GM23338 (cell line): ENCODE measurements around the gene HS3ST6. TPM values are rescaled to one million over a fixed set of nuclear protein-coding genes. Genes with fewer than 3 reads are reported as not detected.

Source experiments
- ATAC-seq: fragments of 200-7000 bp; cut with Tn5 transposase; 3 replicates; pipeline ENCODE4 v1.9.1; 2020
- DNase-seq: peaks from one replicate; pipeline ENCODE4 v3.0.0-alpha.2; 2015; ENCODE audit warnings: low spot score
- H2AFZ ChIP-seq: fragments of 200-600 bp; sonication (generic); 2 replicates; pipeline ENCODE4 v1.8.0; 2016; ENCODE audit warnings: antibody characterized with exemption, mild to moderate bottlenecking, moderate library complexity
- H3F3A ChIP-seq: fragments of 200-600 bp; sonication (generic); replicated peaks from 2 replicates; pipeline ENCODE4 v1.8.0; 2017; ENCODE audit warnings: antibody characterized with exemption, mixed run types, low read depth
- H3K27ac ChIP-seq: fragments of 200-600 bp; sonication (generic); 2 replicates; pipeline ENCODE4 v1.6.1; 2016; ENCODE audit warnings: low read depth
- H3K27me3 ChIP-seq: fragments of 200-600 bp; sonication (generic); 2 replicates; pipeline ENCODE4 v1.8.0; 2016; ENCODE audit warnings: mild to moderate bottlenecking, mixed run types, moderate library complexity; ENCODE audit not compliant: insufficient read depth
- H3K36me3 ChIP-seq: fragments of 200-600 bp; sonication (generic); 2 replicates; pipeline ENCODE4 v1.8.0; 2016; ENCODE audit warnings: mild to moderate bottlenecking; ENCODE audit not compliant: insufficient read depth
- H3K4me1 ChIP-seq: fragments of 200-600 bp; sonication (generic); 2 replicates; pipeline ENCODE4 v1.8.0; 2016; ENCODE audit warnings: mild to moderate bottlenecking, moderate library complexity; ENCODE audit not compliant: insufficient read depth
- H3K4me2 ChIP-seq: fragments of 200-600 bp; sonication (generic); 2 replicates; pipeline ENCODE4 v1.7.1; 2017; ENCODE audit warnings: mixed run types
- H3K4me3 ChIP-seq: fragments of 200-600 bp; sonication (generic); 2 replicates; pipeline ENCODE4 v1.6.1; 2016; ENCODE audit warnings: mixed run types
- H3K79me2 ChIP-seq: fragments of 200-600 bp; sonication (generic); replicated peaks from 2 replicates; pipeline ENCODE4 v1.8.0; 2017; ENCODE audit warnings: mild to moderate bottlenecking; ENCODE audit not compliant: insufficient read depth
- H3K9me2 ChIP-seq: fragments of 200-600 bp; sonication (generic); 2 replicates; pipeline ENCODE4 v1.8.0; 2017; ENCODE audit not compliant: insufficient read depth
- H4K20me1 ChIP-seq: fragments of 200-600 bp; sonication (generic); replicated peaks from 2 replicates; pipeline ENCODE4 v1.8.0; 2017; ENCODE audit warnings: mild to moderate bottlenecking; ENCODE audit not compliant: insufficient read depth
- H3K27ac Mint-ChIP-seq: 2 replicates; pipeline ENCODE4 v1.8.0; 2020; ENCODE audit warnings: inconsistent platforms, mild to moderate bottlenecking, moderate library complexity, mixed read lengths
- H3K27me3 Mint-ChIP-seq: 3 replicates; pipeline ENCODE4 v1.8.0; 2022; ENCODE audit warnings: low read depth, mild to moderate bottlenecking, moderate library complexity, mixed read lengths, inconsistent platforms; ENCODE audit not compliant: insufficient read depth, poor library complexity
- H3K36me3 Mint-ChIP-seq: 3 replicates; pipeline ENCODE4 v1.8.0; 2021; ENCODE audit warnings: low read depth, mild to moderate bottlenecking, inconsistent platforms, moderate library complexity, mixed read lengths
- H3K4me1 Mint-ChIP-seq: 3 replicates; pipeline ENCODE4 v1.8.0; 2020; ENCODE audit warnings: mild to moderate bottlenecking, inconsistent platforms, mixed read lengths
- H3K4me3 Mint-ChIP-seq: 3 replicates; pipeline ENCODE4 v1.8.0; 2021; ENCODE audit warnings: moderate library complexity, mild to moderate bottlenecking, inconsistent platforms, mixed read lengths
- H3K9me3 Mint-ChIP-seq: 3 replicates; pipeline ENCODE4 v1.8.0; 2020; ENCODE audit warnings: moderate library complexity, mild to moderate bottlenecking, inconsistent platforms, mixed read lengths
- CREB1 ChIP-seq: fragments of 250-450 bp; sonication (Bioruptor Pico); IDR thresholded peaks from 2 replicates; pipeline ENCODE4 v1.5.0; 2020; ENCODE audit warnings: low read depth, mild to moderate bottlenecking, moderate library complexity
- EZH2 ChIP-seq: fragments of 200-600 bp; sonication (generic); IDR thresholded peaks from one replicate; pipeline ENCODE4 v1.8.0; 2017; ENCODE audit warnings: antibody characterized with exemption, mild to moderate bottlenecking, low read depth; ENCODE audit not compliant: unreplicated experiment
- EZH2phosphoT487 ChIP-seq: fragments of 200-600 bp; sonication (generic); IDR thresholded peaks from one replicate; pipeline ENCODE4 v1.8.1; 2018; ENCODE audit warnings: antibody characterized with exemption; ENCODE audit not compliant: unreplicated experiment
- JUNB ChIP-seq: IDR thresholded peaks from one replicate; pipeline ENCODE4 v1.6.1; 2016; ENCODE audit warnings: antibody characterized with exemption; ENCODE audit not compliant: unreplicated experiment
- NANOG ChIP-seq: IDR thresholded peaks from 2 replicates; pipeline ENCODE4 v1.6.1; 2016; ENCODE audit warnings: antibody characterized with exemption, borderline replicate concordance
- POLR2AphosphoS5 ChIP-seq: IDR thresholded peaks from 2 replicates; pipeline ENCODE4 v1.6.1; 2016; ENCODE audit warnings: antibody characterized with exemption, low read depth
- STAT1 ChIP-seq: IDR thresholded peaks from one replicate; pipeline ENCODE4 v1.6.1; 2016; ENCODE audit warnings: antibody characterized with exemption; ENCODE audit not compliant: unreplicated experiment
- ZNF114 ChIP-seq: fragments of 250-450 bp; sonication (Bioruptor Pico); IDR thresholded peaks from 2 replicates; pipeline ENCODE4 v1.5.0; 2020; ENCODE audit warnings: mild to moderate bottlenecking, moderate library complexity
- polyA plus RNA-seq: library from polyadenylated mRNA; unstranded; fragments of >200 nt; fragmentation: Nextera tagmentation; extraction: Ambion mirVana; gene quantifications from 2 replicates; pipeline ENCODE4 v1.2.1, GENCODE V29; 2016
- total RNA-seq: library from RNA; depleted of rRNA; stranded (reverse); fragments of >200 nt; shearing (Covaris generic); gene quantifications from 2 replicates; pipeline ENCODE4 v1.2.3, GENCODE V29; 2014
- TF ChIP-seq, protein P1 (sequence below): IDR thresholded peaks from one replicate; pipeline ENCODE4 v1.6.1; 2018; ENCODE audit warnings: antibody characterized with exemption; ENCODE audit not compliant: unreplicated experiment
- TF ChIP-seq, protein P2 (sequence below): IDR thresholded peaks from 2 replicates; pipeline ENCODE4 v1.6.1; 2016; ENCODE audit warnings: antibody characterized with exemption
- TF ChIP-seq, protein P3 (sequence below): fragments of 250-450 bp; sonication (Bioruptor Pico); IDR thresholded peaks from 2 replicates; pipeline ENCODE4 v1.5.0; 2020; ENCODE audit warnings: mild to moderate bottlenecking, moderate library complexity
- TF ChIP-seq, protein P4 (sequence below), 2 experiments: fragments of 200-600 bp in 1 of 2; sonication (generic) in 1 of 2; conservative IDR thresholded peaks; 2 replicates each; pipeline versions ENCODE4 v1.5.1 to v1.6.1; 2016 to 2017; ENCODE audit warnings: antibody characterized with exemption in 2 of 2, low read depth in 2 of 2, mild to moderate bottlenecking in 2 of 2, moderate library complexity in 1 of 2

Gene HS3ST6
- total and polyA plus RNA-seq, 2 experiments from 2014 or later = 0.21 TPM; not detected in 1

DNA sequence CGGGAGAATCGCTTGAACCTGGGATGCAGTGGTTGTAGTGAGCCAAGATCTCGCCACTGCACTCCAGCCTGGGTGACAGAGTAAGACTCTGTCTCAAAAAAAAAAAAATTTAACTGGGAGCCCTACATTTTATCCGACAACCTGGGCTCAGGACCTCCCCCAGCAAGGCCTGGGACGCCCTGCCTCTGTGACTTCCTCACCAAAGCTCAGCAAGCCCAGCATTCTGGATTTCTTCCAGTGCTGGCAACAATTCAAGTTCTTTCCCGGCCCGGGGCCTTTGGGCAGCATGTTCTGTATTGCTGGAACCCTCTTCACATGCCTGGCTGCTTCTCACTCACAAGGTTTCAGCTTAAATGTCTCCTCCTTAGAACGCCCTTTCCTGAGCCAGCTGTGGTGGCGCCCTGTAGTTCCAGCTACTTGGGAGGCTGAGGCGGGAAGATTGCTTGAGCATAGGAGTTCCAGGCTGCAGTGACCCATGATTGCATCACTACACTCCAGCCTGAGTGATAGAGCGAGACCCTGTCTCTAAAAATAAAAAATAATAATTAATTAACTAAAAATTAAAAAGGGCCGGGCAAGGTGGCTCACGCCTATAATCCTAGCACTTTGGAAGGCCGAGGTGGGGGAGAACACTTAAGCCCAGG, 30.4 kb downstream of the HS3ST6 start:
- peaks cover under 1% of the 10 kb centered on the region; the same call in 1 of the 2 replicates for H3K4me1 ChIP-seq
- Mint-ChIP-seq H3K4me3 (no peak overlapping the region), H3K27ac (no peak overlapping the region), H3K9me3 (no peaks in the 10 kb centered on the region), H3K4me1 (peaks cover 2% of the 10 kb centered on the region; the same call in 2 of the 3 replicates), H3K27me3 (peaks cover 4% of the 10 kb centered on the region), H3K36me3 (no peaks in the 10 kb centered on the region)
- H3K27me3 ChIP-seq = no peaks in the 10 kb centered on the region
- no peaks in the 10 kb centered on the region for H3K79me2 ChIP-seq
- DNase-seq (no peak), ATAC-seq (no peak)
- H4K20me1 ChIP-seq = no peaks in the 10 kb centered on the region
- H3K4me3 ChIP-seq = no peak overlapping the region
- no peak overlapping the region for H2AFZ ChIP-seq
- H3K9me2 ChIP-seq = no peaks in the 10 kb centered on the region
- no peak overlapping the region for H3K27ac ChIP-seq
- TF ChIP-seq POLR2AphosphoS5 (no peak), ZNF114 (CRISPR knock-in tag) (no peak), CREB1 (no peak), EZH2 (no peak), STAT1 (no peak), EZH2phosphoT487 (no peak), NANOG (no peak), JUNB (no peak)
- TF ChIP-seq, protein P1, sequence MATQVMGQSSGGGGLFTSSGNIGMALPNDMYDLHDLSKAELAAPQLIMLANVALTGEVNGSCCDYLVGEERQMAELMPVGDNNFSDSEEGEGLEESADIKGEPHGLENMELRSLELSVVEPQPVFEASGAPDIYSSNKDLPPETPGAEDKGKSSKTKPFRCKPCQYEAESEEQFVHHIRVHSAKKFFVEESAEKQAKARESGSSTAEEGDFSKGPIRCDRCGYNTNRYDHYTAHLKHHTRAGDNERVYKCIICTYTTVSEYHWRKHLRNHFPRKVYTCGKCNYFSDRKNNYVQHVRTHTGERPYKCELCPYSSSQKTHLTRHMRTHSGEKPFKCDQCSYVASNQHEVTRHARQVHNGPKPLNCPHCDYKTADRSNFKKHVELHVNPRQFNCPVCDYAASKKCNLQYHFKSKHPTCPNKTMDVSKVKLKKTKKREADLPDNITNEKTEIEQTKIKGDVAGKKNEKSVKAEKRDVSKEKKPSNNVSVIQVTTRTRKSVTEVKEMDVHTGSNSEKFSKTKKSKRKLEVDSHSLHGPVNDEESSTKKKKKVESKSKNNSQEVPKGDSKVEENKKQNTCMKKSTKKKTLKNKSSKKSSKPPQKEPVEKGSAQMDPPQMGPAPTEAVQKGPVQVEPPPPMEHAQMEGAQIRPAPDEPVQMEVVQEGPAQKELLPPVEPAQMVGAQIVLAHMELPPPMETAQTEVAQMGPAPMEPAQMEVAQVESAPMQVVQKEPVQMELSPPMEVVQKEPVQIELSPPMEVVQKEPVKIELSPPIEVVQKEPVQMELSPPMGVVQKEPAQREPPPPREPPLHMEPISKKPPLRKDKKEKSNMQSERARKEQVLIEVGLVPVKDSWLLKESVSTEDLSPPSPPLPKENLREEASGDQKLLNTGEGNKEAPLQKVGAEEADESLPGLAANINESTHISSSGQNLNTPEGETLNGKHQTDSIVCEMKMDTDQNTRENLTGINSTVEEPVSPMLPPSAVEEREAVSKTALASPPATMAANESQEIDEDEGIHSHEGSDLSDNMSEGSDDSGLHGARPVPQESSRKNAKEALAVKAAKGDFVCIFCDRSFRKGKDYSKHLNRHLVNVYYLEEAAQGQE = no peak
- TF ChIP-seq, protein P2, sequence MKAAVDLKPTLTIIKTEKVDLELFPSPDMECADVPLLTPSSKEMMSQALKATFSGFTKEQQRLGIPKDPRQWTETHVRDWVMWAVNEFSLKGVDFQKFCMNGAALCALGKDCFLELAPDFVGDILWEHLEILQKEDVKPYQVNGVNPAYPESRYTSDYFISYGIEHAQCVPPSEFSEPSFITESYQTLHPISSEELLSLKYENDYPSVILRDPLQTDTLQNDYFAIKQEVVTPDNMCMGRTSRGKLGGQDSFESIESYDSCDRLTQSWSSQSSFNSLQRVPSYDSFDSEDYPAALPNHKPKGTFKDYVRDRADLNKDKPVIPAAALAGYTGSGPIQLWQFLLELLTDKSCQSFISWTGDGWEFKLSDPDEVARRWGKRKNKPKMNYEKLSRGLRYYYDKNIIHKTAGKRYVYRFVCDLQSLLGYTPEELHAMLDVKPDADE = no peak
- TF ChIP-seq, protein P3, sequence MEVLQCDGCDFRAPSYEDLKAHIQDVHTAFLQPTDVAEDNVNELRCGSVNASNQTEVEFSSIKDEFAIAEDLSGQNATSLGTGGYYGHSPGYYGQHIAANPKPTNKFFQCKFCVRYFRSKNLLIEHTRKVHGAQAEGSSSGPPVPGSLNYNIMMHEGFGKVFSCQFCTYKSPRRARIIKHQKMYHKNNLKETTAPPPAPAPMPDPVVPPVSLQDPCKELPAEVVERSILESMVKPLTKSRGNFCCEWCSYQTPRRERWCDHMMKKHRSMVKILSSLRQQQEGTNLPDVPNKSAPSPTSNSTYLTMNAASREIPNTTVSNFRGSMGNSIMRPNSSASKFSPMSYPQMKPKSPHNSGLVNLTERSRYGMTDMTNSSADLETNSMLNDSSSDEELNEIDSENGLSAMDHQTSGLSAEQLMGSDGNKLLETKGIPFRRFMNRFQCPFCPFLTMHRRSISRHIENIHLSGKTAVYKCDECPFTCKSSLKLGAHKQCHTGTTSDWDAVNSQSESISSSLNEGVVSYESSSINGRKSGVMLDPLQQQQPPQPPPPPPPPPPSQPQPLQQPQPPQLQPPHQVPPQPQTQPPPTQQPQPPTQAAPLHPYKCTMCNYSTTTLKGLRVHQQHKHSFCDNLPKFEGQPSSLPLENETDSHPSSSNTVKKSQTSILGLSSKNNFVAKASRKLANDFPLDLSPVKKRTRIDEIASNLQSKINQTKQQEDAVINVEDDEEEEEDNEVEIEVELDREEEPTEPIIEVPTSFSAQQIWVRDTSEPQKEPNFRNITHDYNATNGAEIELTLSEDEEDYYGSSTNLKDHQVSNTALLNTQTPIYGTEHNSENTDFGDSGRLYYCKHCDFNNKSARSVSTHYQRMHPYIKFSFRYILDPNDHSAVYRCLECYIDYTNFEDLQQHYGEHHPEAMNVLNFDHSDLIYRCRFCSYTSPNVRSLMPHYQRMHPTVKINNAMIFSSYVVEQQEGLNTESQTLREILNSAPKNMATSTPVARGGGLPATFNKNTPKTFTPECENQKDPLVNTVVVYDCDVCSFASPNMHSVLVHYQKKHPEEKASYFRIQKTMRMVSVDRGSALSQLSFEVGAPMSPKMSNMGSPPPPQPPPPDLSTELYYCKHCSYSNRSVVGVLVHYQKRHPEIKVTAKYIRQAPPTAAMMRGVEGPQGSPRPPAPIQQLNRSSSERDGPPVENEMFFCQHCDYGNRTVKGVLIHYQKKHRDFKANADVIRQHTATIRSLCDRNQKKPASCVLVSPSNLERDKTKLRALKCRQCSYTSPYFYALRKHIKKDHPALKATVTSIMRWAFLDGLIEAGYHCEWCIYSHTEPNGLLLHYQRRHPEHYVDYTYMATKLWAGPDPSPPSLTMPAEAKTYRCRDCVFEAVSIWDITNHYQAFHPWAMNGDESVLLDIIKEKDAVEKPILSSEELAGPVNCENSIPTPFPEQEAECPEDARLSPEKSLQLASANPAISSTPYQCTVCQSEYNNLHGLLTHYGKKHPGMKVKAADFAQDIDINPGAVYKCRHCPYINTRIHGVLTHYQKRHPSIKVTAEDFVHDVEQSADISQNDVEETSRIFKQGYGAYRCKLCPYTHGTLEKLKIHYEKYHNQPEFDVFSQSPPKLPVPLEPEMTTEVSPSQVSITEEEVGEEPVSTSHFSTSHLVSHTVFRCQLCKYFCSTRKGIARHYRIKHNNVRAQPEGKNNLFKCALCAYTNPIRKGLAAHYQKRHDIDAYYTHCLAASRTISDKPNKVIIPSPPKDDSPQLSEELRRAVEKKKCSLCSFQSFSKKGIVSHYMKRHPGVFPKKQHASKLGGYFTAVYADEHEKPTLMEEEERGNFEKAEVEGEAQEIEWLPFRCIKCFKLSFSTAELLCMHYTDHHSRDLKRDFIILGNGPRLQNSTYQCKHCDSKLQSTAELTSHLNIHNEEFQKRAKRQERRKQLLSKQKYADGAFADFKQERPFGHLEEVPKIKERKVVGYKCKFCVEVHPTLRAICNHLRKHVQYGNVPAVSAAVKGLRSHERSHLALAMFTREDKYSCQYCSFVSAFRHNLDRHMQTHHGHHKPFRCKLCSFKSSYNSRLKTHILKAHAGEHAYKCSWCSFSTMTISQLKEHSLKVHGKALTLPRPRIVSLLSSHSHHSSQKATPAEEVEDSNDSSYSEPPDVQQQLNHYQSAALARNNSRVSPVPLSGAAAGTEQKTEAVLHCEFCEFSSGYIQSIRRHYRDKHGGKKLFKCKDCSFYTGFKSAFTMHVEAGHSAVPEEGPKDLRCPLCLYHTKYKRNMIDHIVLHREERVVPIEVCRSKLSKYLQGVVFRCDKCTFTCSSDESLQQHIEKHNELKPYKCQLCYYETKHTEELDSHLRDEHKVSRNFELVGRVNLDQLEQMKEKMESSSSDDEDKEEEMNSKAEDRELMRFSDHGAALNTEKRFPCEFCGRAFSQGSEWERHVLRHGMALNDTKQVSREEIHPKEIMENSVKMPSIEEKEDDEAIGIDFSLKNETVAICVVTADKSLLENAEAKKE (CRISPR knock-in tag) = no peak
- TF ChIP-seq, protein P4, sequence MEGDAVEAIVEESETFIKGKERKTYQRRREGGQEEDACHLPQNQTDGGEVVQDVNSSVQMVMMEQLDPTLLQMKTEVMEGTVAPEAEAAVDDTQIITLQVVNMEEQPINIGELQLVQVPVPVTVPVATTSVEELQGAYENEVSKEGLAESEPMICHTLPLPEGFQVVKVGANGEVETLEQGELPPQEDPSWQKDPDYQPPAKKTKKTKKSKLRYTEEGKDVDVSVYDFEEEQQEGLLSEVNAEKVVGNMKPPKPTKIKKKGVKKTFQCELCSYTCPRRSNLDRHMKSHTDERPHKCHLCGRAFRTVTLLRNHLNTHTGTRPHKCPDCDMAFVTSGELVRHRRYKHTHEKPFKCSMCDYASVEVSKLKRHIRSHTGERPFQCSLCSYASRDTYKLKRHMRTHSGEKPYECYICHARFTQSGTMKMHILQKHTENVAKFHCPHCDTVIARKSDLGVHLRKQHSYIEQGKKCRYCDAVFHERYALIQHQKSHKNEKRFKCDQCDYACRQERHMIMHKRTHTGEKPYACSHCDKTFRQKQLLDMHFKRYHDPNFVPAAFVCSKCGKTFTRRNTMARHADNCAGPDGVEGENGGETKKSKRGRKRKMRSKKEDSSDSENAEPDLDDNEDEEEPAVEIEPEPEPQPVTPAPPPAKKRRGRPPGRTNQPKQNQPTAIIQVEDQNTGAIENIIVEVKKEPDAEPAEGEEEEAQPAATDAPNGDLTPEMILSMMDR (conservative IDR thresholded peaks at IDR 0.05; ENCODE audit: low read depth in 2 of 2) = no peak
- no peaks in the 10 kb centered on the region for H3K36me3 ChIP-seq
- H3F3A ChIP-seq = no peaks in the 10 kb centered on the region
- no peak overlapping the region for H3K4me2 ChIP-seq
